ENCODE measurements around the gene GGACT.
"Not testable (repeated sequence)": the region's sequence is repeated elsewhere in the genome, so short reads cannot be mapped to it uniquely, and the experiment has no call there.

GRCh38 chr13:100577239-100577638 lies 11.3 kb downstream of the GGACT start:
- TF ChIP-seq POLR2A, CTCF (IDR thresholded peaks at IDR 0.05): not testable (repeated sequence)
